ENCODE data around the gene OBSCN.
"Not testable (repeated sequence)": the region's sequence is repeated elsewhere in the genome, so short reads cannot be mapped to it uniquely, and the experiment has no call there.

The OBSCN gene

GRCh38 chr1:228170666-228171065, 37.2 kb upstream of the OBSCN start:
- DNase-seq = no peak

- no peak for DNase-seq
These were observed 36.5 kb upstream of the OBSCN start for GRCh38 chr1:228171221-228171891.

DNA sequence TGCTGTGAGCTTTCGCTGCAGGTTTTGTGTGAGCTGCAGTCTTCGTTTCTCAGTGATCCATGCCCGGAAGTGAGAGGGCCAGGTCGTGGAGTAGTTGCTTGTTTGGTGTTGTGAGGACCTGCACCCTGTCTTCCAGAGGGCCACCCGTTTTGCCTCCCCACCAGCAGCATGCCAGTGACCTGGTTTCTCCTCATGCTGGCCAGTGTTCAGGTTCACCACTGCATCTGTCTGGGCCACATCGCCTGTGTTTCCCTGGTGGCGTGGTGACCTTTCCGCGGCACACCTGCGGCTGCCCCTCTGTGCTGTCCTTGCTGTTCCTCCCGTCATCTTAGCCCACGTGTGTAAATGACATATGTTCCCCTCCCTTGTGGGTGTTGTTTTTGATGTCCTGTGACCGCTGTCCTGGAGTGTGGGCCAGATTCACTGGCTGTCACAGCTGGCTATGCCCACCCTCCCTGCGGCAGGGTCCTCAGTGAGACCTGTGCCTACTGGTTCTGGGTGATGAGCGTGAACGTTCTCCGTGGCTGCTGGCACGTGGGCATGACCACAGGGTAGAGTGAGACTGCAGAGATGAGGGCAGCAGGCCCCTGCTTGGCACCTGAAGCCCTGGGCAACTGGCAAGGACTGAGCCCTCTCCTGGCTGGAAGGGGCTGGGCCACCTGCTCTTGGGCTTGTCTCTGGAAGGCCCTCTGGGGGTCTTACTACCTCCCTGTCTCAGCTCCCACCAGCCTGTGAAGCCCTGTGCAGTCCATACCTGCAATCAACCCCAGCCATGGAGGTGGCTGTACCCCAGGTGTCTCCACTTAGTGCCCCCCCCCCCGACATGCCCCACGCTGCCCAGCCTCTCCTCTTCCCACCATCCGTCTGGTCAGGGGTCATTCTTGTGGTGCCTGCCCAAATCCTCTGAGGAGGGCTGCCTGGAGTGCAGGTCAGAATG, 35.0 kb upstream of the OBSCN start:
- no peak for DNase-seq

GRCh38 chr1:228173528-228174481, 34.0 kb upstream of the OBSCN start:
- not testable (repeated sequence) for DNase-seq

DNA sequence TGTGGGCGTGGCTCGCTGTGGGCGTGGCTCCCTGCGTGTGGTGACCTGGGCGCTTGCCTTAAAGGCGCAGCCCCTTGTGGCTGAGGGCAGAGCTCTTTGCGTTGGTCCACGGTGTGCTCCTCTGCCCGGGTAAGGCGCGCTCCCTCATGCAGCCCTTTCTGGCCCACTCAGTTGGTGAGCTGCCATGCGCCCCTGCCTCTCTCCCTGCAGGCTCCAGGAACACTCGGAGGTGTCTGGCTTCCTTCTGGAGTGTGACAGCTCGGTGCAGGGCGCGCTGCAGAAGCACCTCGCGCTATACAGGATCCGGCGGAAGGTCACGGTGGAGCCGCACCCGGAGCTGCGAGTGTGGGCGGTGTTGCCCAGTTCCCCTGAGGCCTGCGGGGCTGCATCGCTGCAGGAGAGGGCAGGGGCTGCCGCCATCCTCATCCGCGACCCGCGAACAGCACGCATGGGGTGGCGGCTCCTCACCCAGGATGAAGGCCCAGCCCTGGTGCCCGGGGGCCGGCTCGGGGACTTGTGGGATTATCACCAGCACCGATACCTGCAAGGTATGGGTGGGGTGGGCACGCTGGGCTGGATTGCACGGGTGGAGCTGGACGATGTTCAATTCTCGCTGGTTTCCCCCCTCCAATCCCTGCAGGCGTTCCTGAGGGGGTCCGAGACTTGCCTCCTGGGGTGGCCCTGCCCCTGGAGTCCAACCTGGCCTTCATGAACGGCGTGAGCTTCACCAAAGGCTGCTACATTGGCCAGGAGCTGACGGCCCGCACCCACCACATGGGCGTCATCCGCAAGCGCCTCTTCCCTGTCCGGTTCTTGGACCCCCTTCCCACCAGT, 33.1 kb upstream of the OBSCN start:
- DNase-seq = no peak

GRCh38 chr1:228175316-228176023, 32.4 kb upstream of the OBSCN start:
- DNase-seq = no peak

DNA sequence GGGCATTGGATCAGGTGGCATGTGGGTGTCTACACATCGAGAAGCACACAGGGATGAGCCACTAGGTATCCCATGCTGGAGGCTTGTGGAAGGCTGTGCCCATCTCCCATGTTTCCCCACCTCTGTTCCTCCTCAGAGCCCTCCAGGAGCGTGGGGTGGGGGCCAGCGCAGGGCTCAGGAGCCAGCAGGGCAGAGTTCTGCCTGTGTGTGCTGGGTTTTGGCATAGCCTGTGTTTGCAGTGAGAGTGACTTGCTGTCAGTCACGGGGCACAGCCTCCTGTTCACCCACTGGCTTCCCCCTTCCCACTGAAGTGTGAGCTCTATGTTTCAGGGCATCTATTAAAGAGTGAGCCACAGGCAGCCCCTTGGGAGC, 31.8 kb upstream of the OBSCN start:
- DNase-seq = no peak

- DNase-seq = no peak
These were observed 31.2 kb upstream of the OBSCN start for GRCh38 chr1:228176461-228177182.

DNA sequence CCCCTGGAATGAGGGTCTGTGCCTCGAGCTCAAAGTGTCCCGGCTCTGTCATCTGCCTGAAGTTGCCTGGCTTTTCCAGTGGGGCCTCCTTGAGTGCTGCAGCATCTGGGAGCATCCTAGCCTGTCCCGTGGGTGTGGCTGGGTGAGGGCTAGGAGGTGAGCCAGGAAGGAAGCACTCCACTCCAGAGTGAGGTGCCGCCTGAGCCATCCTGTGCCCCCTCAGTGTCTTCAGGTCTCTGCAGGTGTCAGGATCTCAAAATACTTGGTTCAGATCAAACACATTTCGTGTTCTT, 30.7 kb upstream of the OBSCN start:
- no peak for DNase-seq

- no peak for DNase-seq
These were observed 29.8 kb upstream of the OBSCN start for GRCh38 chr1:228177721-228178710.

- no peak for DNase-seq
These were observed 28.8 kb upstream of the OBSCN start for GRCh38 chr1:228178737-228179684.

- no peak for DNase-seq
These were observed 27.4 kb upstream of the OBSCN start for GRCh38 chr1:228180271-228180958.

DNA sequence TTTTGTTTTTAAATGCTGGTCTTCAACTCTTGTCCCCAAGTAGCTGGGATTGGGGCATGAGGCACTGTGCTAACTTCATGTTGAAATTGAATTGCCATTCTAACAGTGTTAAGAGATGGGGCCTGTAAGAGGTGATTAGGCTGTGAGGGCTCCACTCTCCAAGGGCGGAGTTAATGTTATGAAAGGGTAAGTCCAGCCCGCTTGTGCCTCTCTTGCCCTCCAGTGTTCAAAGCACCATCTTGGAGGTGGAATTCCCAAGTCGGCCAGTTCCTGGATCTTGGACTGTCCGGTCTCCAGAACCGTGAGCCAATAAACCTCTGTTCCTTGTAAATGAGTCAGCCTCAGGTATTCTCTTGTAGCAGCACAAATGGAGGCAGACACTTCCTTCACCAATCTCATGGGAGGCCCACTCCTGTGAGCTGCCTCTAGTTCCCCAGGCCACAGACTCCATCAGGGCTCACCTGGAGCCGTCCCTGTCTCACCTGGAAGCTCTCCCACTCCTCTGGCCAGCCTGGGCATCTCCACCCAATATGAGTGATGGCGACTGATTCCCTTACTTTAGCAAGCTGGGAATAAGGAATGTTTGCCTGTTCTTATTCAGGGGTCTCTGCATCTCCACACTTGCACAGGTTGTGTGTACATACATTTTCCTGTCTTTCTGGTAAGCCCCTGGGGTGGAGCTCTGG, 26.7 kb upstream of the OBSCN start:
- no peak for DNase-seq

DNA sequence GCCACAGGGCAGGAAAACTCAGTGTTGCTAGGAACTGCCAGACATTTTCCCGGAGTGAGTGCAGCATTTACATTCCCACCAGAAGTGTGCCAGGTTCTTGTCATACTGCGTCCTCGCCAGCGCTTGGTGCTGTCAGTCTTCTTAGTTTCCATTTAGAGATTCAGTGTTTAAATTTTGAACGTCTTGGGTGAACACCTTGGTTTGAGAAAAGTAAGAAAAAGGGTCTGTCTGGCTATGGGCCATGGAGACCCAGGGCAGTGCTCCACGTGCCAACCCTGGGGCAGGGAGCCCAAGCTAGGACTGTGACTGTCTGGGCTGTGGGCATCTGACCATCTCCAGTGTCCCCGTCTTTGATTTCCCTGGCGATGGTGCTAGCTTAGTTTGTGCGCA, 26.2 kb upstream of the OBSCN start:
- no peak for DNase-seq

DNA sequence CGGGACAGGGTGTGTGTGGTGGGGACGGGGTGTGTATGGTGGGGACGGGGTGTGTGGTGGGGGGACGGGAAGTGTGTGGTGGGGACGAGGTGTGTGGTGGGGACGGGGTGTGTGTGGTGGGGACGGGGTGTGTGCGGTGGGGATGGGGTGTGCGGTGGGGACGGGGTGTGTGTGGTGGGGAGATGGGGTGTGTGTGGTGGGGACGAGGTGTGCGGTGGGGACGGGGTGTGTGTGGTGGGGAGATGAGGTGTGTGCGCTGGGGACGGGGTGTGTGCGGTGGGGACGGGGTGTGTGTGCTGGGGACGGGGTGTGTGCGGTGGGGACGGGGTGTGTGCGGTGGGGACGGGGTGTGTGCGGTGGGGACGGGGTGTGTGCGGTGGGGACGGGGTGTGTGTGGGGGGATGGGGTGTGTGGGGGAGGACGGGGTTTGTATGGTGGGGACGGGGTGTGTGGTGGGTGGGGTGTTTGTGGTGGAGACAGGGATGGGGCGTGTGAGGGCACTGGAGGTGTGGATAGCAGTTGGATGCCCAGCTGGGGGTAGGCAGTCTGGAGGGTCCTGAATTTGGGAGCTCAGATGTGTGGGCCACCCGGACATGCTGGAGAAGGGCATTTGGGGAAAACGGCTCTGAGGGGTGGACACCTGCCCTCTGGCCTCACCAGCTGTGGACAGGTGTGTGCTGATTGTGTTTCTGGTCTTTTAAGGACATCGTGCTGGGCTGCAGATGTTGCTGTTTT, 25.4 kb upstream of the OBSCN start:
- no peak for DNase-seq

DNA sequence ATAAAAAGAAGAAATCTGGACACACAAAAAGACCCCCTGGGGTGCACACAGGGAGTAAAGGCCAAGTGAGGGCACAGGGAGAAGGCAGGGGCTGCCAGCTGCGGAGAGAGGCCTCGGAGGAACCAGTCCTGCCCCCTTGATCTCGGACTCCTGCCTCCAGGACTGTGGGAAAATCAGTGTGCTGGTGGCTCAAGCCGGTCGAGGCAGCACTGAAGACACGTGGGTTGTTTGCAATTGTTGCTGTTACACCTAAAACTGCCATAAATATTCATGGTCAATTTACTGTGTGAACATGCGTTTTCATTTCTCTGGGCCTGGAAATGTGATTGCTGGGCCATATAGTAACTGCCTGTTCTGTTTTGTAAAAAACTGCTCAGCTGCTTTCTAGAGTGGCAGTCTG, 23.7 kb upstream of the OBSCN start:
- no peak for DNase-seq

DNA sequence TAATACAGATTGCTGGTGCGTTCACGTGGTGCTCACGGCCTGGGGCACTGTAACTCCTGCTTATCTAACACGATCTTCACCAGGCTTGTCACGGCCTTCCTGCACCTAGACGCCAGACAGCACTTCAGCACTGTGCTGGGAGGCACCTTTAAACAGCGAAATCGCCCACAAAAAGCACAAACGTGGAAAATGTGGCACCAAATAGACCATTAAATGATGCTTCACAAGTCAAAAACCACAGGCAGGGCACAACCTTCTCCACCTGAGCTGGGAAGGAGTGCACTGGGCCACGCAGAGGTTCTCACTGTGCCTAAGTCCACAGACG, 22.2 kb upstream of the OBSCN start:
- DNase-seq = no peak

Data from activated CD8-positive, alpha-beta memory T cell treated with anti-CD3 and anti-CD28 coated beads, Interleukin-2, amount 50 U/mL, for 4 hours (primary cell).